Adrenal gland (tissue), 12 donors: ENCODE data around the gene TM4SF5. TPM values are rescaled to one million over a fixed set of nuclear protein-coding genes. Genes with fewer than 3 reads are reported as not detected.
A peak's percentile ranks its signal among the peaks of the same experiment; 100 is the strongest.

ENCODE experiments used
- DNase-seq, 7 donors: peaks; one replicate each; pipeline ENCODE4 v3.0.0-alpha.2; 2019 to 2020
- H3K27ac ChIP-seq, 5 donors: fragments of 200-600 bp; sonication (generic) in 4 of 5; 1 replicate in 3 of 5; 2 replicates in 2 of 5; pipeline versions ENCODE4 v1.5.1 to v1.8.0; 2016 to 2020; ENCODE audit warnings: mild to moderate bottlenecking in 1 of 5
- H3K27me3 ChIP-seq: fragments of 200-600 bp; 2 replicates; pipeline ENCODE4 v1.8.0; 2021
- H3K36me3 ChIP-seq, 2 donors: fragments of 200-600 bp; replicated peaks in 1 of 2; 1 replicate in 1 of 2; 2 replicates in 1 of 2; pipeline versions ENCODE4 v1.5.1 to v1.8.0; 2018 to 2022
- H3K4me1 ChIP-seq, 2 donors: fragments of 200-600 bp; replicated peaks in 1 of 2; 1 replicate in 1 of 2; 2 replicates in 1 of 2; pipeline versions ENCODE4 v1.5.1 to v1.8.0; 2018 to 2021
- H3K4me3 ChIP-seq, 4 donors: fragments of 200-600 bp; sonication (generic) in 3 of 4; one replicate each; pipeline ENCODE4 v1.5.1; 2016 to 2018
- H3K9me3 ChIP-seq, 3 donors: fragments of 200-600 bp; sonication (generic) in 1 of 3; replicated peaks in 1 of 3; 1 replicate in 2 of 3; 2 replicates in 1 of 3; pipeline versions ENCODE4 v1.5.1 to v1.8.0; 2016 to 2021
- POLR2A ChIP-seq, 2 donors: fragments of 450-650 bp; IDR thresholded peaks; one replicate each; pipeline ENCODE4 v1.6.1; 2017; ENCODE audit warnings: antibody characterized with exemption in 2 of 2, mild to moderate bottlenecking in 2 of 2, moderate library complexity in 1 of 2
- whole genome bisulfite sequencing, 4 donors: extraction: QIAGEN DNeasy Blood & Tissue Kit in 2 of 4; methylation state at CpG; one replicate each; pipeline versions ENCODE4 v1.1.5 to v1.1.7; 2013 to 2017; 5-methylcytosine and 5-hydroxymethylcytosine counted together
- intact Hi-C, 2 donors: fragments of 100-400 bp; cut with DNase I; formaldehyde crosslinking; loops; one replicate each; pipeline versions ENCODE4 v1.14.1 to v1.15.0; 2022 to 2023
- polyA plus RNA-seq, 3 donors: library from polyadenylated mRNA; stranded (reverse); fragments of 200-250 nt in 2 of 3; fragments of 350-450 nt in 1 of 3; fragmentation: Illumina TruSeq in 1 of 3; extraction: RNeasy Lipid Tissue Mini Kit (QIAGEN cat#74804) in 1 of 3; gene quantifications; one replicate each; pipeline ENCODE4 v1.2.3, GENCODE V29; 2013 to 2014
- total RNA-seq, 9 donors: library from RNA; depleted of rRNA in 4 of 9; stranded (reverse); fragments of >200 nt in 4 of 9; fragments of 120-200 nt in 1 of 9; fragmentation: NEBNext Ultra II Directional in 1 of 9; extraction: Animal tissue kit (Norgen Biotek cat#: 25700) in 1 of 9; gene quantifications; one replicate each; pipeline versions ENCODE4 v1.1.0 to v1.2.4, GENCODE V29; 2013 to 2023
- TF ChIP-seq, protein P1 (sequence below), 6 experiments: fragments of 450-650 bp in 4 of 6; fragments of 200-600 bp in 2 of 6; sonication (generic) in 1 of 6; IDR thresholded peaks; 1 replicate in 5 of 6; 2 replicates in 1 of 6; pipeline versions ENCODE4 v1.5.1 to v1.8.0; 2016 to 2021; ENCODE audit warnings: antibody characterized with exemption in 6 of 6, mild to moderate bottlenecking in 2 of 6, moderate library complexity in 1 of 6
- donor health status: healthy with polysubstance abuse.
- donor health status: Bipolar disorder and iron deficiency.
- donor health status: DM: yes; HTN: yes; CAD: no.
- donor health status: DM: no; HTN: no; CAD: no.
- donor health status: DM: no; HTN: no; CAD: no.
- donor health status: DM: yes; HTN: yes; CAD: no.

TM4SF5 gene
- total and polyA plus RNA-seq, 12 donors = 0.17 to 0.55 (median 0.32) TPM; not detected in 9

DNA sequence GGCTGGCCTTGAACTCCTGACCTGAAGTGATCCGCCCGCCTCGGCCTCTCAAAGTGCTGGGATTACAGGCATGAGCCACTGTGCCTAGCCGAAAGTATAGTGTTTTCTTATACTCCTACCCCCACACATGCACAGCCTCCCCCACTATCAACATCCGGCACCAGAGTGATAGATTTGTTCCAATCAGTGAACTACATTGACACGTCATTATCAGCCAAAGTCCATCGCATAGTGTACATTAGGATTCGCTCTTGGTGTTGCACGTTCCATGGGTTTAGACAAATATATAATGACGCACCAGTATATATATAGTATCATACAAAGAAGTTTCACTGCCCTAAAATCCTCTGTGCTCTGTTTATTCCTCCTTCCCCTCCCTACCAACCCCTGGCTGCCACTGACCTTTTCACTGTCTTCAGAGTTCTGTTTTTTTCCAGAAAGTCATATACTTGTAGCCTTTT is 11.9 kb upstream of the TM4SF5 start:
- no peaks in the 10 kb centered on the region for H3K4me1 ChIP-seq
- no peaks in the 10 kb centered on the region for H3K36me3 ChIP-seq
- no peak overlapping the region for H3K4me3 ChIP-seq
- TF ChIP-seq, protein P1, sequence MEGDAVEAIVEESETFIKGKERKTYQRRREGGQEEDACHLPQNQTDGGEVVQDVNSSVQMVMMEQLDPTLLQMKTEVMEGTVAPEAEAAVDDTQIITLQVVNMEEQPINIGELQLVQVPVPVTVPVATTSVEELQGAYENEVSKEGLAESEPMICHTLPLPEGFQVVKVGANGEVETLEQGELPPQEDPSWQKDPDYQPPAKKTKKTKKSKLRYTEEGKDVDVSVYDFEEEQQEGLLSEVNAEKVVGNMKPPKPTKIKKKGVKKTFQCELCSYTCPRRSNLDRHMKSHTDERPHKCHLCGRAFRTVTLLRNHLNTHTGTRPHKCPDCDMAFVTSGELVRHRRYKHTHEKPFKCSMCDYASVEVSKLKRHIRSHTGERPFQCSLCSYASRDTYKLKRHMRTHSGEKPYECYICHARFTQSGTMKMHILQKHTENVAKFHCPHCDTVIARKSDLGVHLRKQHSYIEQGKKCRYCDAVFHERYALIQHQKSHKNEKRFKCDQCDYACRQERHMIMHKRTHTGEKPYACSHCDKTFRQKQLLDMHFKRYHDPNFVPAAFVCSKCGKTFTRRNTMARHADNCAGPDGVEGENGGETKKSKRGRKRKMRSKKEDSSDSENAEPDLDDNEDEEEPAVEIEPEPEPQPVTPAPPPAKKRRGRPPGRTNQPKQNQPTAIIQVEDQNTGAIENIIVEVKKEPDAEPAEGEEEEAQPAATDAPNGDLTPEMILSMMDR (IDR thresholded peaks at IDR 0.05) = no peak
- no peak for TF ChIP-seq POLR2A (IDR thresholded peaks at IDR 0.05)
- no peak overlapping the region for H3K27ac ChIP-seq
- DNase-seq = peak in 1 of 7 donors; percentile 17
- H3K9me3 ChIP-seq = no peaks in the 10 kb centered on the region
- H3K27me3 ChIP-seq = no peaks in the 10 kb centered on the region
- WGBS, 4 donors = 53 to 76% (median 62%) methylated on average over 10 of the region's 10 CpGs
- intact Hi-C loops = no loop called here

DNA sequence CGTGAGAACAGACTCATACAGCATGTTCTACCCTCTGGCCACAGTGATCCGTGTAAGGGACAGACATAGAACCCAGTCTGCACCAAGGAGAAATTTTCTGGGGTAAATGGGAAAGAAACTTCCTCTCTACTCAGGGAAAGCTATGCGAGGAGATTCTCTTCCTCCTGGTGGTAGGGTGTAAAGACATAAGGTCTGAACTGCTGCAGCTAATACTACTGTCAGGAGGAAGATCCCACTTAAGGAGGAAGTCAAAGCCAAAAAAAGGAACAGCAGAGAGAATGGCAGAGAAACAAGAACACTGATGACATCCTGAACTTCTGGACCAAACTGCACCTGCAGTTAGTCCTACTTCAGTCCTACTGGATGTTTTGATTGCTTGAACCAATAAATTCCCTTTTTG is 7.1 kb upstream of the TM4SF5 start:
- TF ChIP-seq, protein P1 (IDR thresholded peaks at IDR 0.05) = peak in 1 of 6 experiments; percentile 20
- no peak for TF ChIP-seq POLR2A (IDR thresholded peaks at IDR 0.05)
- intact Hi-C loops = no loop called here
- Histone ChIP-seq H3K4me1 (no peaks in the 10 kb centered on the region), H3K36me3 (no peaks in the 10 kb centered on the region), H3K27me3 (no peaks in the 10 kb centered on the region), H3K9me3 (no peaks in the 10 kb centered on the region), H3K27ac (peak overlapping the region in 2 of 5 donors; percentile 52 to 80), H3K4me3 (no peak overlapping the region)
- WGBS, 4 donors = 44 to 76% (median 61%) methylated on average over 3 of the region's 3 CpGs
- no peak for DNase-seq

DNA sequence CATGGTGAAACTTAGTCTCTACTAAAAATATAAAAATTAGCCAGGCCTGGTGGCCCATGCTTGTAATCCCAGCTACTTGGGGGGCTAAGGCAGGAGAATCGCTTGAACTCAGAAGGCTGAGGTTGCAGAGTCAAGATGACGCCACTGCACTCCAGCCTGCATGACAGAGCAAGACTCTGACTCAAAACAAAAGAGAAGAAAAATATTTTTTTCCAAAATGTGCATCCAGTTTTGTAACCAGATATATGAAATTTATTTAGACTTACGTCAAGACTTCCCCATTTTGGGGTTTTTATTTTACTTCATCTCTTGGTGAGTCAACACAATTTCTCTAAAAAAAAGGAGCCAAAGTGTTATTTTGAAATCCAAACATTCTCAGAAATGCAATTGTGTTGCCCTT is 5.5 kb upstream of the TM4SF5 start:
- Histone ChIP-seq H3K4me1 (no peaks in the 10 kb centered on the region), H3K27me3 (no peaks in the 10 kb centered on the region), H3K36me3 (no peaks in the 10 kb centered on the region), H3K4me3 (no peak overlapping the region), H3K9me3 (no peaks in the 10 kb centered on the region), H3K27ac (peak overlapping the region in 4 of 5 donors; percentile 55 to 80 (median 66))
- WGBS, 4 donors = 65 to 77% (median 71%) methylated on average over 3 of the region's 3 CpGs
- TF ChIP-seq, protein P1 (IDR thresholded peaks at IDR 0.05) = no peak
- no peak for TF ChIP-seq POLR2A (IDR thresholded peaks at IDR 0.05)
- DNase-seq = peak in 1 of 7 donors; percentile 51
- intact Hi-C loops = no loop called here

DNA sequence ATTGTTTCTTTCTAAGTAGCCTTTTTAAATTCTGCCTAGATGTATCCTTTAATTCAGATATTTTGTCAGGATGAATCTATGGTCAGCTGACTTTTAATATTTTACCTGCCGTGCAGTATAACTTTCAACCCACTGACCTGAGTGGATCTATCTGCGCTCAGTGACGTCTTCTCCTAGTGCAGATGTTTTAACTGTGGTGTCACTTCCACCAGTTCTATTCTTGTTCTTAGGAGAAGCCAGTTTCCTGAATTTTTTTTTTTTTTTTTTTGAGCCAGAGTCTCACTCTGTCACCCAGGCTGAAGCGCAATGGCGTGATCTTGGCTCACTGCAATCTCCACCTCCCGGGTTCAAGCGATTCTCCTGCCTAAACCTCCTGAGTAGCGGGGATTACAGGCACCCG is 5.0 kb upstream of the TM4SF5 start:
- Histone ChIP-seq H3K27me3 (no peaks in the 10 kb centered on the region), H3K36me3 (no peaks in the 10 kb centered on the region), H3K4me3 (no peak overlapping the region), H3K9me3 (no peaks in the 10 kb centered on the region), H3K27ac (peak overlapping the region in 3 of 5 donors; percentile 50 to 80 (median 68)), H3K4me1 (no peaks in the 10 kb centered on the region)
- intact Hi-C loops = no loop called here
- DNase-seq = no peak
- no peak for TF ChIP-seq POLR2A (IDR thresholded peaks at IDR 0.05)
- WGBS, 4 donors = 65 to 83% (median 69%) methylated on average over 9 of the region's 9 CpGs

DNA sequence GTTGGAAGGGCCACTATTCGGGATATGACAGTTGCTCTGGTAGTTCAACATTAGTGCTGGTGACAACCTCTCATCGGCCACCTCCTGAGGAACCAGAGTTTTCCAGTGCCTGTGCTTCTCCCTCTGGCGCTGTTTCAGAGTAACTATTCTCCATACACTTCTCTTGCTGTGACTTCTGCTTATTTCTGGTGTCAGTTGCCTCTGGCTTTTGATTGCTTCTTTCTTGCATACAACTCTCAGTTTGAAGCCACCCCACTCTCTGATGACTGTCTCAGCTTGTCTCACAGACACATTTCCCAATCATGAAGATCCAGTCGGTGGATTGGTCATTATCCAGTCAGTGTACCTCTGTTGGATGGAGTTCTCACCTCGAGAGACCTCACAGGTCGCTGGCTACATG is 3.4 kb upstream of the TM4SF5 start:
- peak in 1 of 7 donors; percentile 26 for DNase-seq
- no peaks in the 10 kb centered on the region for H3K4me1 ChIP-seq
- H3K9me3 ChIP-seq = no peaks in the 10 kb centered on the region
- no peak for TF ChIP-seq POLR2A (IDR thresholded peaks at IDR 0.05)
- TF ChIP-seq, protein P1 (IDR thresholded peaks at IDR 0.05) = no peak
- H3K27me3 ChIP-seq = no peaks in the 10 kb centered on the region
- H3K4me3 ChIP-seq = no peak overlapping the region
- no peaks in the 10 kb centered on the region for H3K36me3 ChIP-seq
- H3K27ac ChIP-seq = peak overlapping the region in 2 of 5 donors; percentile 30 to 53
- intact Hi-C loops = no loop called here
- 65 to 75% (median 73%) methylated on average over 6 of the region's 6 CpGs for WGBS, 4 donors
